A673 (cell line): ENCODE results near the gene KANSL1L. TPM values are rescaled to one million over a fixed set of nuclear protein-coding genes. Genes with fewer than 3 reads are reported as not detected.
"Not testable (repeated sequence)": the region's sequence is repeated elsewhere in the genome, so short reads cannot be mapped to it uniquely, and the experiment has no call there.

Experiments
- BruUV-seq: library from RNA; stranded (reverse); fragments of 400-500 nt; replicated peaks from 2 replicates; lab custom pipeline; 2021; lab: Mats Ljungman, UMichigan
- CTCF ChIA-PET: fragments of 300-600 bp; sonication (Branson Sonifier 250); formaldehyde crosslinking; loops from one replicate; lab custom pipeline; 2022; ENCODE audit warnings: antibody characterized with exemption; lab: Charles Lee
- POLR2A ChIA-PET: fragments of 300-600 bp; sonication (Branson Sonifier 250); formaldehyde crosslinking; loops from one replicate; lab custom pipeline; 2022; ENCODE audit warnings: antibody characterized with exemption; ENCODE audit not compliant: low non-redundant PET; lab: Charles Lee
- DNase-seq: peaks from one replicate; pipeline ENCODE4 v3.0.0-alpha.2; 2015; ENCODE audit warnings: low spot score
- H3K27ac ChIP-seq: fragments of 200-600 bp; sonication (generic); 2 replicates; pipeline ENCODE4 v1.5.1; 2016; ENCODE audit warnings: mixed run types, low read depth, mild to moderate bottlenecking, mixed read lengths, antibody characterized with exemption, low read length; ENCODE audit not compliant: poor library complexity, severe bottlenecking
- H3K27me3 ChIP-seq: fragments of 200-600 bp; sonication (generic); replicated peaks from 2 replicates; pipeline ENCODE4 v1.6.1; 2017; ENCODE audit warnings: mixed run types, low read depth, mild to moderate bottlenecking, mixed read lengths, antibody characterized with exemption, low read length; ENCODE audit not compliant: insufficient read depth, poor library complexity
- H3K36me3 ChIP-seq: fragments of 200-600 bp; sonication (generic); 2 replicates; pipeline ENCODE4 v1.6.1; 2016; ENCODE audit warnings: mixed run types, mild to moderate bottlenecking, mixed read lengths, antibody characterized with exemption, low read length; ENCODE audit not compliant: insufficient read depth, poor library complexity, severe bottlenecking
- H3K4me1 ChIP-seq: fragments of 200-600 bp; sonication (generic); 2 replicates; pipeline ENCODE4 v1.6.1; 2017; ENCODE audit warnings: mixed run types, mild to moderate bottlenecking, mixed read lengths, antibody characterized with exemption, low read length; ENCODE audit not compliant: insufficient read depth, poor library complexity, severe bottlenecking
- H3K4me3 ChIP-seq: fragments of 200-600 bp; sonication (generic); 2 replicates; pipeline ENCODE4 v1.5.1; 2016; ENCODE audit warnings: low read depth, mixed run types, mild to moderate bottlenecking, mixed read lengths, low read length; ENCODE audit not compliant: poor library complexity, severe bottlenecking
- H3K9me3 ChIP-seq: fragments of 200-600 bp; sonication (generic); 2 replicates; pipeline ENCODE4 v1.6.1; 2016; ENCODE audit warnings: mixed run types, low read depth, mild to moderate bottlenecking, mixed read lengths, antibody characterized with exemption, low read length; ENCODE audit not compliant: poor library complexity, severe bottlenecking
- CTCF ChIP-seq: fragments of 300-800, 200-600 bp; sonication (generic); conservative IDR thresholded peaks from 2 replicates; pipeline ENCODE4 v1.5.1; 2017; ENCODE audit warnings: low read depth, mild to moderate bottlenecking, antibody characterized with exemption, low read length, moderate library complexity, mixed read lengths
- EZH2 ChIP-seq: fragments of 200-600 bp; sonication (generic); IDR thresholded peaks from 2 replicates; pipeline ENCODE4 v1.6.1; 2017; ENCODE audit warnings: borderline replicate concordance, low read depth, mild to moderate bottlenecking, mixed read lengths, antibody characterized with exemption, low read length; ENCODE audit not compliant: poor library complexity, severe bottlenecking
- intact Hi-C: fragments of 100-400 bp; cut with micrococcal nuclease; formaldehyde crosslinking; loops from one replicate; pipeline ENCODE4 v1.10.0; 2022; ENCODE audit not compliant: unreplicated experiment
- total RNA-seq: library from RNA; stranded (reverse); gene quantifications from 2 replicates; pipeline ENCODE4 v1.2.3, GENCODE V29; 2021

The KANSL1L gene
- total RNA-seq, 1 experiment from 2014 or later = 17.7 TPM

GRCh38 chr2:210180477-210180876 is 9.3 kb upstream of the KANSL1L start:
- Histone ChIP-seq H3K27ac (no peak overlapping the region), H3K4me3 (no peak overlapping the region), H3K36me3 (no peaks in the 10 kb centered on the region), H3K27me3 (no peaks in the 10 kb centered on the region), H3K9me3 (no peaks in the 10 kb centered on the region), H3K4me1 (no peaks in the 10 kb centered on the region)
- POLR2A ChIA-PET = no interaction called here
- no peak for TF ChIP-seq EZH2
- TF ChIP-seq CTCF = no peak
- intact Hi-C loops = no loop called here
- no TSS peak for BruUV-seq
- DNase-seq = no peak
- CTCF ChIA-PET = no interaction called here

DNA sequence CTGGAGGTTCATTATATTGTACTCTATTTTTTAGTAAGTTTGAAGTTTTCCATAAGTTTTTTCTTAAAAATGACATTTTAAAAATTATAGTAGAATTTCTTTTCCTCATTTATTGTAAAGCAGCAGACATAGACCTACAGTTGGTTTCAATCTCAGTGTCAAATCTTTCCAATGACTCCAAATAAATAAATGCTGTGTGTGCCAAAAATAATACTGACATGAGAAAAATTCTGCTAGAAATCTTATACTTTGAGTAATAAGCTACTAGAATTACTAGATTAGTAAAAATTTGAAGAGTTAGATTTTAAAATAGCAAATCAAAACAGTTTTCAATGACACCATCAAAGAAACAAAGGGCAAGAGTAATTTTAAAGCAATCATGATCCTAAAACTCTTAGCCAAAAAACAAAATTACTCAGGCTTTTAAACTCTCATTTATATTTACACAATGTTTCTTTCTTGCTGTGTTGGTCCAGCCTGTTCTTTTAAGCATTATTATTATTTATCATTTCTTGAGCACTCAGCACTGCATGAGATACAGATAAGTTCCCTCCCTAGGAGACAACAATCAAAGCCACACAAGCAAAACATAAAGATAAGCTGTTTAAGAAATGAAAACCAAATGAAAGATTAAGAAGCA is 8.3 kb upstream of the KANSL1L start:
- Histone ChIP-seq H3K4me3 (no peak overlapping the region), H3K36me3 (no peaks in the 10 kb centered on the region), H3K9me3 (no peaks in the 10 kb centered on the region), H3K27me3 (no peaks in the 10 kb centered on the region), H3K27ac (no peak overlapping the region), H3K4me1 (no peaks in the 10 kb centered on the region)
- DNase-seq = no peak
- no TSS peak for BruUV-seq
- TF ChIP-seq EZH2 = no peak
- TF ChIP-seq CTCF = no peak
- POLR2A ChIA-PET = no interaction called here
- intact Hi-C loops = no loop called here
- CTCF ChIA-PET = no interaction called here

DNA sequence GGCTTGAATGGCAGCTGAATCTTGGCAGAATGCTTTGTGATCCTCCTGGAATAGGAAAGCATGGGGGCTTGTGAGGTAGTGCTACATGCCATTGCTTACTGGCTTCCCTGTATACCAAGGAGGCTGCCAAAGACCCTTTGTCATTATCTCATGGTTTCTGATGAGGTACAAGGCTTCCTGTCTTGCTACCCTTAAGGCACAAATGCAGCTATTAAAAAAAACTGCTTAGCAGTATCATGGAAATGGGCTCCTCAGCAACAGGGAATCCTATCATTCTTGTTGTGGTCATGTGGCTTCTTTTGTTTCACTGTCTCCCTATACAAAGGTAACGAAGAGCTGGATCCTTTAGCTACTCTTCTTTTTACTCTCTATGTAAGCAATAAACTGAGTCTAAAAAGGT is 6.6 kb upstream of the KANSL1L start:
- POLR2A ChIA-PET = no interaction called here

GRCh38 chr2:210177115-210177514 is 5.9 kb upstream of the KANSL1L start:
- intact Hi-C loops, DNase-seq, H3K27ac ChIP-seq, H3K36me3 ChIP-seq, CTCF ChIA-PET, POLR2A ChIA-PET, H3K4me1 ChIP-seq, H3K4me3 ChIP-seq, H3K9me3 ChIP-seq, H3K27me3 ChIP-seq, BruUV-seq: not testable (repeated sequence)

More for the DNA sequence above, 6.6 kb upstream of the KANSL1L start:
- no peaks in the 10 kb centered on the region for H3K27me3 ChIP-seq
- no peak overlapping the region for H3K27ac ChIP-seq
- no peak overlapping the region for H3K4me3 ChIP-seq
- TF ChIP-seq CTCF (no peak), EZH2 (no peak)
- DNase-seq = no peak
- no TSS peak for BruUV-seq
- intact Hi-C loops = no loop called here
- H3K4me1 ChIP-seq = no peaks in the 10 kb centered on the region
- H3K9me3 ChIP-seq = no peaks in the 10 kb centered on the region
- CTCF ChIA-PET = no interaction called here
- H3K36me3 ChIP-seq = no peaks in the 10 kb centered on the region
